Activated T-cell treated with anti-CD3 and anti-CD28 coated beads, Interleukin-2, amount 50 U/mL, for 24 hours (primary cell): ENCODE data around the gene NDUFV1.
"Not testable (repeated sequence)": the region's sequence is repeated elsewhere in the genome, so short reads cannot be mapped to it uniquely, and the experiment has no call there.

Source experiments
- DNase-seq: peaks from one replicate; pipeline ENCODE4 v3.0.0-alpha.2; 2020
- H3K27ac Mint-ChIP-seq: 2 replicates; pipeline ENCODE4 v1.8.0; 2020; ENCODE audit warnings: mild to moderate bottlenecking, mixed read lengths
- H3K27me3 Mint-ChIP-seq: 2 replicates; pipeline ENCODE4 v1.8.0; 2020; ENCODE audit warnings: mixed read lengths
- H3K36me3 Mint-ChIP-seq: 2 replicates; pipeline ENCODE4 v1.8.0; 2020; ENCODE audit warnings: low read depth, mixed read lengths
- H3K4me1 Mint-ChIP-seq: 2 replicates; pipeline ENCODE4 v1.8.0; 2020; ENCODE audit warnings: low read depth, mixed read lengths
- H3K4me3 Mint-ChIP-seq: 2 replicates; pipeline ENCODE4 v1.8.0; 2020; ENCODE audit warnings: mild to moderate bottlenecking, moderate library complexity, mixed read lengths
- H3K9me3 Mint-ChIP-seq: 2 replicates; pipeline ENCODE4 v1.8.0; 2020; ENCODE audit warnings: mixed read lengths

NDUFV1 gene

DNA sequence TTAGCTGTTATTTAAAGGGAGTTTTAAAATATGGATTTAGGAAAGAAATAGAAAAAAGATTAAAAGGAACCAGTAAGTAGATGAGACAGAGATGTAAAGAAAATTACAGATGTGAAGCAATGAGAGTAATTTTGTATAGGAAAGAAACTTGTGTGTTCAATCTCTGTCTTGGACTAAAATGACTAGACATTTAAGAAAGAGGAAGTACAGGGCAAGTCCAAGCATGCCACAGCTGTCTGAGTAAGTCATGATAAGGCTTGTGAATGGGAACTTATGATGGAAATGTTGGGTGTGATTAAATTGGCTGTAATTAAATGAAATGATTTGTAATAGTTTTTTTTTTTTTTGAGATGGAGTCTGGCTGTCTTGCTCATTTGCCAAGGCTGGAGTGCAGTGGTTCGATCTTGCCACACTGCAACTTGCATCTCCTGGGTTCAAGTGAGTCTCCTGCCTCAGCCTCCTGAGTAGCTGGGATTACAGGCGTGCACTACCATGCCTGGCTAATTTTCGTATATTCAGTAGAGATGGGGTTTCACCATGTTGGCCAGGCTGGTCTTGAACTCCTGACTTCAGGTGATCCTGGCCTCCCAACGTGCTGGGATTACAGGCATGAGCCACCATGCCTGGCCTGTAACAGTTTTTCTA lies 49.7 kb downstream of the NDUFV1 start:
- peaks cover 13% of the 10 kb centered on the region for H3K4me1 Mint-ChIP-seq
- H3K27ac Mint-ChIP-seq, result no peak overlapping the region
- DNase-seq, result no peak
- H3K27me3 Mint-ChIP-seq, result no peaks in the 10 kb centered on the region
- H3K9me3 Mint-ChIP-seq, result no peaks in the 10 kb centered on the region
- H3K36me3 Mint-ChIP-seq, result no peaks in the 10 kb centered on the region
- no peak overlapping the region for H3K4me3 Mint-ChIP-seq

DNA sequence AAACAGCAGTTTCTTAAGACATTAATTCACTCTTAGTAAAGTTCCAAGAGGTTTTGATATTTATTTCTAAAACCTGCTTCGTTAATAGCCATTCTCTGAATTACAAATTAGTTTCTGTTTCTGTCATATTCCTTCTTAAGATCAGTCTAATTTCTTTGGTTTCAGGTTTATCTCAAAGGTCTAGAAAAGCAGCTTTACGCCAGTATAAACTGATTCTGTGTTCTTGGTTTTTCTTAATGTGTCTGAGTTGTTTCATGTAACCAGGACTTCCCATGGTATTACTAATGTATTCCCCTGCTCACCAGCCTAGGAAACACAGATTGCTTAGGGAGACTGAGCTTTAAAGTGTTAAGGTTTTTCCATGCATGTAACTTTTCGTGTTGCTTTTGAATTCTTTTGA lies 50.6 kb downstream of the NDUFV1 start:
- H3K36me3 Mint-ChIP-seq, result no peaks in the 10 kb centered on the region
- no peaks in the 10 kb centered on the region for H3K27me3 Mint-ChIP-seq
- peaks cover 13% of the 10 kb centered on the region for H3K4me1 Mint-ChIP-seq
- H3K27ac Mint-ChIP-seq, result no peak overlapping the region
- no peak for DNase-seq
- H3K9me3 Mint-ChIP-seq, result no peaks in the 10 kb centered on the region
- H3K4me3 Mint-ChIP-seq, result no peak overlapping the region

DNA sequence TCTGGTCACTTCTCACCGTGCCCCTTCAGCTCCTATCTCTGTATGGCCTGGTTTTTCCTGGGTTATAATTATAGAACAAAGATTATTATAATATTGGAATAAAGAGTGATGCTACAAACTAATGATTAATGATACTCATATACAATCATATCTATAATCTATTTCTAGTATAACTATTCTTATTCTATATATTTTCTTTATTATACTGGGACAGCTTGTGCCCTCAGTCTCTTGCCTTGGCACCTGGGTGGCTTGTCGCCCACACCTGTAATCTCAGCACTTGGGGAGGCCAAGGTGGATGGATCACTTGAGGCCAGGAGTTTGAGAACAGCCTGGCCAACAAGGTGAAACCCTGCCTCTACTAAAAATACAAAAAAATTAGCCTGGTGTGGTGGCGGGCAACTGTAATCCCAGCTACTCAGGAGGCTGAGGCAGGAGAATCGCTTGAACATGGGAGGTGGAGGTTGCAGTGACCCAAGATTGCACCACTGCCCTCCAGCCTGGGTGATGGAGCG lies 53.0 kb downstream of the NDUFV1 start:
- not testable (repeated sequence) for H3K36me3 Mint-ChIP-seq, DNase-seq, H3K27ac Mint-ChIP-seq, H3K9me3 Mint-ChIP-seq, H3K27me3 Mint-ChIP-seq, H3K4me3 Mint-ChIP-seq
- H3K4me1 Mint-ChIP-seq, result peaks cover 13% of the 10 kb centered on the region

DNA sequence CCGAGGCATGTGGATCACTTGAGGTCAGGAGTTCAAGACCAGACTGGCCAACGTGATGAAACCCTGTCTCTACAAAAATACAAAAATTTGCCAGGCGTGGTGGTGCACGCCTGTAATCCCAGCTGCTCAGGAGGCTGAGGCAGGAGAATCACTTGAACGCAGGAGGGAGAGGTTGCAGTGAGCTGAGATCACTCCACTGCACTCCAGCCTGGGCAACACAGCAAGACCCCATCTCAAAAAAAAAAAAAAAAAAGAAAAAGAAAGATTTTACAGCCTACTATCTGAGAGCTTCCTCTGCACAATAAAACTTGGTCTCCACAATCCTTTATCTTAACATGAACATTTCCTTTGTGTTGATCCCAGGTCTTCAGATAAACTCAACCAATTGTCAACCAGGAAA lies 54.0 kb downstream of the NDUFV1 start:
- not testable (repeated sequence) for H3K9me3 Mint-ChIP-seq, H3K36me3 Mint-ChIP-seq, H3K27me3 Mint-ChIP-seq, H3K4me3 Mint-ChIP-seq, H3K27ac Mint-ChIP-seq, DNase-seq
- H3K4me1 Mint-ChIP-seq, result peaks cover 13% of the 10 kb centered on the region
